H1 (cell line): ENCODE results near the gene COX6A1. TPM values are rescaled to one million over a fixed set of nuclear protein-coding genes. Genes with fewer than 3 reads are reported as not detected.

Experiments used
- CTCF ChIA-PET: fragments of 300-600 bp; sonication (Branson Sonifier 250); formaldehyde crosslinking; loops from one replicate; lab custom pipeline; 2021; ENCODE audit not compliant: partially characterized antibody; lab: Charles Lee
- POLR2A ChIA-PET: fragments of 300-600 bp; sonication (Branson Sonifier 250); formaldehyde crosslinking; loops from one replicate; lab custom pipeline; 2021; ENCODE audit warnings: inconsistent platforms; ENCODE audit not compliant: partially characterized antibody; lab: Charles Lee
- DNase-seq, 2 experiments: peaks; one replicate each; pipeline versions ENCODE4 v3.0.0 to v3.0.0-alpha.2; 2010 to 2022; ENCODE audit warnings: low spot score in 2 of 2, low read depth in 1 of 2, mixed read lengths in 1 of 2
- FAIRE-seq: peaks from 2 replicates; lab custom pipeline; 2011; peaks lifted over from hg19 to GRCh38; lab: Jason Lieb, UNC
- H2AFZ ChIP-seq: 2 replicates; pipeline ENCODE4 v1.8.1; 2012; ENCODE audit warnings: low read length, inconsistent platforms
- H2AK5ac ChIP-seq: 2 replicates; pipeline ENCODE4 v1.6.1; 2013; ENCODE audit warnings: low read depth, low read length
- H2BK120ac ChIP-seq: replicated peaks from 2 replicates; pipeline ENCODE3; 2013; ENCODE audit warnings: low read depth, low read length, inconsistent platforms
- H2BK12ac ChIP-seq: 2 replicates; pipeline ENCODE4 v1.6.1; 2013; ENCODE audit warnings: low read depth, low read length
- H2BK15ac ChIP-seq: 2 replicates; pipeline ENCODE4 v1.6.1; 2013; ENCODE audit warnings: low read length
- H2BK20ac ChIP-seq: 2 replicates; pipeline ENCODE4 v1.6.1; 2013; ENCODE audit warnings: low read length
- H2BK5ac ChIP-seq: 2 replicates; pipeline ENCODE4 v1.6.1; 2013; ENCODE audit warnings: low read depth, low read length
- H3K14ac ChIP-seq: 2 replicates; pipeline ENCODE4 v1.6.1; 2013; ENCODE audit warnings: inconsistent platforms; ENCODE audit not compliant: insufficient read length
- H3K18ac ChIP-seq: 2 replicates; pipeline ENCODE4 v1.6.1; 2013; ENCODE audit warnings: low read length; ENCODE audit errors: extremely low read depth
- H3K23ac ChIP-seq: 2 replicates; pipeline ENCODE4 v1.6.1; 2013; ENCODE audit warnings: inconsistent platforms; ENCODE audit not compliant: insufficient read length
- H3K23me2 ChIP-seq: 2 replicates; pipeline ENCODE4 v1.6.1; 2013; ENCODE audit warnings: low read depth, low read length
- H3K27ac ChIP-seq: 2 replicates; pipeline ENCODE4 v1.6.1; 2011; ENCODE audit warnings: low read depth, low read length, inconsistent platforms
- H3K27me3 ChIP-seq, 4 experiments: replicated peaks in 1 of 4; 1 replicate in 1 of 4; 2 replicates in 3 of 4; pipeline versions ENCODE4 v1.6.1 to v1.8.1; 2011 to 2013; ENCODE audit warnings: low read length in 3 of 4, mild to moderate bottlenecking in 3 of 4, inconsistent platforms in 2 of 4, mixed read lengths in 2 of 4, moderate library complexity in 1 of 4; ENCODE audit not compliant: control insufficient read depth in 3 of 4, insufficient read depth in 3 of 4; ENCODE audit errors: extremely low read depth in 1 of 4
- H3K36me3 ChIP-seq, 4 experiments: 2 replicates each; pipeline versions ENCODE4 v1.6.1 to v1.8.1; 2011 to 2013; ENCODE audit warnings: mild to moderate bottlenecking in 4 of 4, low read length in 3 of 4, moderate library complexity in 2 of 4, control low read depth in 1 of 4, inconsistent platforms in 1 of 4; ENCODE audit not compliant: insufficient read depth in 4 of 4, control insufficient read depth in 2 of 4
- H3K4ac ChIP-seq: replicated peaks from 2 replicates; pipeline ENCODE3; 2013; ENCODE audit warnings: low read length, low read depth, mixed read lengths, inconsistent platforms; ENCODE audit not compliant: insufficient read length
- H3K4me1 ChIP-seq, 4 experiments: replicated peaks in 1 of 4; 1 replicate in 1 of 4; 2 replicates in 3 of 4; pipeline versions ENCODE4 v1.6.1 to v1.8.1; 2011 to 2013; ENCODE audit warnings: low read length in 3 of 4, inconsistent platforms in 2 of 4, mixed read lengths in 1 of 4; ENCODE audit not compliant: insufficient read depth in 4 of 4, control insufficient read depth in 3 of 4
- H3K4me2 ChIP-seq, 2 experiments: 2 replicates each; pipeline versions ENCODE4 v1.6.1 to v1.8.1; 2011 to 2013; ENCODE audit warnings: low read depth in 2 of 2, low read length in 2 of 2, control low read depth in 1 of 2, inconsistent platforms in 1 of 2, mild to moderate bottlenecking in 1 of 2; ENCODE audit not compliant: insufficient read depth in 1 of 2
- H3K4me3 ChIP-seq, 4 experiments: fragments of 200-600, 300-600 bp in 1 of 4; sonication (generic), shearing (Covaris generic), sonication (Bioruptor Twin) in 1 of 4; 2 replicates each; pipeline versions ENCODE4 v1.5.1 to v1.8.1; 2011 to 2016; ENCODE audit warnings: low read length in 4 of 4, low read depth in 3 of 4, control low read depth in 2 of 4, inconsistent platforms in 2 of 4, mild to moderate bottlenecking in 2 of 4, mixed read lengths in 1 of 4, moderate library complexity in 1 of 4; ENCODE audit not compliant: insufficient read depth in 2 of 4; ENCODE audit errors: extremely low read depth in 1 of 4
- H3K56ac ChIP-seq: replicated peaks from 2 replicates; pipeline ENCODE3; 2013; ENCODE audit warnings: low read depth, mild to moderate bottlenecking, mixed read lengths, low read length, inconsistent platforms; ENCODE audit not compliant: insufficient read length
- H3K79me1 ChIP-seq: 2 replicates; pipeline ENCODE4 v1.6.1; 2013; ENCODE audit warnings: low read depth, low read length, control low read depth
- H3K79me2 ChIP-seq, 2 experiments: 2 replicates each; pipeline versions ENCODE4 v1.6.1 to v1.8.1; 2012 to 2013; ENCODE audit warnings: low read length in 2 of 2, mild to moderate bottlenecking in 2 of 2, inconsistent platforms in 1 of 2; ENCODE audit not compliant: insufficient read depth in 2 of 2, control insufficient read depth in 1 of 2
- H3K9ac ChIP-seq, 4 experiments: replicated peaks in 1 of 4; 1 replicate in 1 of 4; 2 replicates in 3 of 4; pipeline versions ENCODE4 v1.6.1 to v1.8.1; 2011 to 2013; ENCODE audit warnings: low read depth in 3 of 4, low read length in 3 of 4, control low read depth in 2 of 4, mild to moderate bottlenecking in 2 of 4, moderate library complexity in 2 of 4, inconsistent platforms in 1 of 4; ENCODE audit errors: extremely low read depth in 1 of 4
- H3K9me3 ChIP-seq, 2 experiments: 2 replicates each; pipeline versions ENCODE4 v1.6.1 to v1.8.1; 2012 to 2013; ENCODE audit warnings: mild to moderate bottlenecking in 2 of 2, moderate library complexity in 2 of 2, control low read depth in 1 of 2, inconsistent platforms in 1 of 2, low read depth in 1 of 2, low read length in 1 of 2, mixed read lengths in 1 of 2; ENCODE audit not compliant: insufficient read depth in 2 of 2
- H4K20me1 ChIP-seq, 2 experiments: replicated peaks in 1 of 2; 2 replicates each; pipeline versions ENCODE3 to v1.8.1; 2011 to 2013; ENCODE audit warnings: inconsistent platforms in 2 of 2, low read length in 2 of 2, mild to moderate bottlenecking in 1 of 2; ENCODE audit not compliant: insufficient read depth in 2 of 2, control insufficient read depth in 1 of 2
- H4K5ac ChIP-seq: 2 replicates; pipeline ENCODE4 v1.6.1; 2013; ENCODE audit warnings: low read length, low read depth, mixed read lengths, inconsistent platforms; ENCODE audit not compliant: insufficient read length
- H4K8ac ChIP-seq: 2 replicates; pipeline ENCODE4 v1.8.0; 2013; ENCODE audit warnings: mild to moderate bottlenecking, moderate library complexity, low read length, inconsistent platforms; ENCODE audit not compliant: insufficient read depth; ENCODE audit errors: extremely low read depth
- H4K91ac ChIP-seq: replicated peaks from 2 replicates; pipeline ENCODE3; 2013; ENCODE audit warnings: low read length, mixed read lengths, inconsistent platforms; ENCODE audit not compliant: insufficient read length
- BRCA1 ChIP-seq: IDR thresholded peaks from 2 replicates; pipeline ENCODE4 v1.6.1; 2012; ENCODE audit warnings: low read depth, low read length, improper control_type of control experiment
- CTBP2 ChIP-seq: IDR thresholded peaks from 2 replicates; pipeline ENCODE4 v1.7.0; 2011; ENCODE audit warnings: borderline replicate concordance, mild to moderate bottlenecking, moderate library complexity, mixed read lengths, low read length; ENCODE audit not compliant: insufficient read depth, insufficient read length
- EZH2 ChIP-seq: fragments of 200-600 bp; sonication (generic); IDR thresholded peaks from 2 replicates; pipeline ENCODE4 v1.7.1; 2012; ENCODE audit warnings: low read depth, mild to moderate bottlenecking, moderate library complexity, low read length, inconsistent platforms; ENCODE audit not compliant: severe bottlenecking
- HDAC6 ChIP-seq: IDR thresholded peaks from one replicate; pipeline ENCODE4 v1.7.1; 2012; ENCODE audit warnings: low read depth, mild to moderate bottlenecking, inconsistent platforms, low read length, moderate library complexity
- JUN ChIP-seq: IDR thresholded peaks from 2 replicates; pipeline ENCODE4 v1.6.1; 2011; ENCODE audit warnings: low read depth, mild to moderate bottlenecking, improper control_type of control experiment, low read length
- KDM4A ChIP-seq: IDR thresholded peaks from one replicate; pipeline ENCODE4 v1.7.1; 2012; ENCODE audit warnings: low read depth, mild to moderate bottlenecking, moderate library complexity, low read length, inconsistent platforms; ENCODE audit not compliant: severe bottlenecking
- POLR2A ChIP-seq, 2 experiments: IDR thresholded peaks; 1 replicate in 1 of 2; 2 replicates in 1 of 2; pipeline ENCODE4 v1.6.1; 2011; ENCODE audit warnings: low read depth in 2 of 2, low read length in 2 of 2, mild to moderate bottlenecking in 2 of 2; ENCODE audit errors: control extremely low read depth in 1 of 2
- POLR2AphosphoS5 ChIP-seq: IDR thresholded peaks from 2 replicates; pipeline ENCODE4 v1.6.1; 2011; ENCODE audit warnings: low read depth, low read length
- RFX5 ChIP-seq: IDR thresholded peaks from 2 replicates; pipeline ENCODE4 v1.6.1; 2011; ENCODE audit warnings: low read depth, low read length, improper control_type of control experiment, borderline replicate concordance
- RXRA ChIP-seq: IDR thresholded peaks from 2 replicates; pipeline ENCODE4 v1.6.1; 2011; ENCODE audit warnings: low read depth, mild to moderate bottlenecking, low read length, moderate library complexity; ENCODE audit not compliant: insufficient read depth
- TCF12 ChIP-seq: IDR thresholded peaks from 2 replicates; pipeline ENCODE4 v1.6.1; 2011; ENCODE audit warnings: low read depth, mild to moderate bottlenecking, low read length
- USF2 ChIP-seq: IDR thresholded peaks from 2 replicates; pipeline ENCODE4 v1.6.1; 2011; ENCODE audit warnings: low read length, improper control_type of control experiment
- WGBS, 2 experiments: shearing (Covaris generic) in 1 of 2; methylation state at CpG; one replicate each; pipeline versions ENCODE4 v1.1.6 to v1.1.7; 2013 to 2015; ENCODE audit warnings: low lambda C conversion rate in 2 of 2, mixed read lengths in 2 of 2, inconsistent platforms in 1 of 2, low coverage in 1 of 2, missing lambda C conversion rate in 1 of 2; ENCODE audit not compliant: insufficient replicate concordance in 2 of 2, insufficient coverage in 1 of 2, insufficient read length in 1 of 2; ENCODE audit errors: extremely low coverage in 1 of 2, missing lambda C conversion rate in 1 of 2; 5-methylcytosine and 5-hydroxymethylcytosine counted together
- polyA plus RNA-seq, 7 experiments: library from polyadenylated mRNA; depleted of rRNA in 3 of 7; stranded (reverse) in 5 of 7; unstranded in 2 of 7; fragments of >200 nt in 5 of 7; fragments of 200-250 nt in 2 of 7; gene quantifications; 1 replicate in 5 of 7; 2 replicates in 1 of 7; 4 replicates in 1 of 7; pipeline versions ENCODE4 v1.2.1 to v1.2.3, GENCODE V29; 2011 to 2013; ENCODE audit warnings: missing spikeins in 2 of 7, mixed read lengths in 2 of 7
- total RNA-seq: library from RNA; stranded (reverse); fragmentation: NEBNext Ultra II Directional; extraction: Animal tissue kit (Norgen Biotek cat#: 25700); gene quantifications from 2 replicates; pipeline ENCODE4 v1.2.1, GENCODE V29; 2021

Gene COX6A1
- total and polyA plus RNA-seq, 2 of the 8 experiments (the other 6 are each of a cell fraction or from before 2014, with no cell fraction given), result 437 to 2,792 TPM

DNA sequence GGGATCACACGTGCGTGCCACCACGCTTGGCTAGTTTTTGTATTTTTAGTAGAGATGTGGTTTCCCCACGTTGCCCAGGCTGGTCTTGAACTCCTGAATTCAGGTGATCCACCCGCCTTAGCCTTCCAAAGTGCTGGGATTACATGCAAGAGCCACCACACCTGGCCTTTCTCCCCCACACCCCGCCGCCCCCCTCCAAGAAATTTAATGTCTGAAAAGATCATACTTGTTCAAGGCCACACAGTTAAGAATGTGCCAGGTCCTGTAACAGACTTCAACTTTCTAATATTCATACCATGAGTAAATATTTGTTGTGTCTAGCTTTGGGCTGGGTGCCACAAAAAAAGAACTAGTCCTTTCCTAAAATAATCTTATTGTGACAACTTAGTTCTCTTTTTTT, 17.4 kb downstream of the COX6A1 start:
- no peak overlapping the region for H3K14ac ChIP-seq
- no peak overlapping the region for H3K9ac ChIP-seq
- no peaks in the 10 kb centered on the region; a peak in 1 of 7 replicates for H3K4me1 ChIP-seq
- no peak overlapping the region for H3K4ac ChIP-seq
- H3K36me3 ChIP-seq, result peaks cover 14 to 66% (median 39%) of the 10 kb centered on the region in 4 experiments
- no peak overlapping the region for H3K18ac ChIP-seq
- no peaks in the 10 kb centered on the region for H3K9me3 ChIP-seq
- FAIRE-seq, result no peak
- H3K27ac ChIP-seq, result no peak overlapping the region
- H2AFZ ChIP-seq, result no peak overlapping the region
- H3K56ac ChIP-seq, result no peak overlapping the region
- no peak overlapping the region for H3K23ac ChIP-seq
- no peak overlapping the region for H4K8ac ChIP-seq
- H2AK5ac ChIP-seq, result no peak overlapping the region
- no peak overlapping the region for H4K5ac ChIP-seq
- no peak overlapping the region for H2BK20ac ChIP-seq
- no peak for DNase-seq
- H4K91ac ChIP-seq, result no peak overlapping the region
- ChIA-PET POLR2A (interaction anchor here (0.6 to 19.6 kb wide), 5 partner anchors 10 to 213 kb away, joined by 3 to 365 read pairs (median 7); partner anchors contain the start of genes GATC, SRSF9 and TRIAP1), CTCF (interaction anchor here (0.6 to 11.4 kb wide), 7 partner anchors 11 to 315 kb away, joined by 3 to 152 read pairs (median 4); partner anchors contain the start of gene SRSF9)
- no peak overlapping the region for H2BK120ac ChIP-seq
- no peak overlapping the region for H3K4me3 ChIP-seq
- no peak overlapping the region for H2BK5ac ChIP-seq
- H2BK15ac ChIP-seq, result no peak overlapping the region
- no peaks in the 10 kb centered on the region for H3K27me3 ChIP-seq
- H4K20me1 ChIP-seq, result peaks cover 6% of the 10 kb centered on the region in 2 experiments
- H2BK12ac ChIP-seq, result no peak overlapping the region
- WGBS, 2 experiments, result 92% methylated on average over 7 of the region's 7 CpGs; no CpG with 5 or more reads in 1 of the 2 experiments
- H3K23me2 ChIP-seq, result no peaks in the 10 kb centered on the region
- H3K4me2 ChIP-seq, result no peak overlapping the region
- H3K79me2 ChIP-seq, result peaks cover 0 to 4% of the 10 kb centered on the region in 2 experiments; a peak in 1 of 4 replicates
- H3K79me1 ChIP-seq, result no peaks in the 10 kb centered on the region; the same call in 1 of the 2 replicates
- TF ChIP-seq JUN (no peak), HDAC6 (no peak), CTBP2 (no peak), EZH2 (no peak), POLR2A (IDR thresholded peaks at IDR 0.05; ENCODE audit: control extremely low read depth in 1 of 2, low read depth in 2 of 2, low read length in 2 of 2) (no peak), TCF12 (no peak), BRCA1 (no peak), RFX5 (no peak), USF2 (no peak), POLR2AphosphoS5 (no peak), RXRA (no peak), KDM4A (no peak)
